A549 (cell line): Measurements from ENCODE around the gene STAMBPL1. TPM values are rescaled to one million over a fixed set of nuclear protein-coding genes. Genes with fewer than 3 reads are reported as not detected.
A peak's percentile ranks its signal among the peaks of the same experiment; 100 is the strongest.
"Not testable (repeated sequence)": the region's sequence is repeated elsewhere in the genome, so short reads cannot be mapped to it uniquely, and the experiment has no call there.

Experiments
- ATAC-seq, 2 experiments: fragments of 200-7000 bp in 1 of 2; fragments of >200 bp in 1 of 2; cut with Nextera tagmentation in 1 of 2; cut with Tn5 transposase in 1 of 2; 3 replicates each; pipeline versions ENCODE4 v1.8.0 to v1.9.1; 2018 to 2020; ENCODE audit warnings: mild to moderate bottlenecking in 1 of 2, moderate library complexity in 1 of 2
- CTCF ChIA-PET: fragments of 300-600 bp; sonication (Branson Sonifier 250); formaldehyde crosslinking; extraction: SDS; loops from one replicate; lab custom pipeline; 2021; ENCODE audit warnings: antibody characterized with exemption, inconsistent platforms; lab: Yijun Ruan, JAX
- POLR2A ChIA-PET: fragments of 350-600 bp; formaldehyde crosslinking; extraction: SDS; loops from one replicate; lab custom pipeline; 2021; ENCODE audit warnings: antibody characterized with exemption, inconsistent platforms; lab: Yijun Ruan, JAX
- DNase-seq, 2 experiments: peaks; one replicate each; pipeline versions ENCODE4 v3.0.0 to v3.0.0-alpha.2; 2011 to 2016; ENCODE audit warnings: low read depth in 1 of 2, low spot score in 1 of 2
- FAIRE-seq: peaks from 2 replicates; lab custom pipeline; 2011; peaks lifted over from hg19 to GRCh38; lab: Jason Lieb, UNC
- H3K27ac ChIP-seq, 2 experiments: fragments of >200 bp; sonication (Bioruptor Twin); formaldehyde crosslinking; 3 replicates each; pipeline ENCODE4 v1.5.1; 2016 to 2017
- H3K4me1 ChIP-seq: fragments of >200 bp; sonication (Bioruptor Twin); formaldehyde crosslinking; 3 replicates; pipeline ENCODE4 v1.6.1; 2016
- H3K4me2 ChIP-seq: fragments of >200 bp; sonication (Bioruptor Twin); formaldehyde crosslinking; 3 replicates; pipeline ENCODE4 v1.6.1; 2016
- H3K4me3 ChIP-seq: fragments of >200 bp; sonication (Bioruptor Twin); formaldehyde crosslinking; 3 replicates; pipeline ENCODE4 v1.5.1; 2016
- H3K9me3 ChIP-seq: fragments of >200 bp; sonication (Bioruptor Twin); formaldehyde crosslinking; 3 replicates; pipeline ENCODE4 v1.6.1; 2016
- CEBPB ChIP-seq, 2 experiments: fragments of >200 bp in 1 of 2; sonication (Bioruptor Twin) in 1 of 2; formaldehyde crosslinking in 1 of 2; IDR thresholded peaks; 2 replicates each; pipeline ENCODE4 v1.6.1; 2012 to 2016
- FOSL2 ChIP-seq, 2 experiments: fragments of 450-650 bp in 1 of 2; fragments of >200 bp in 1 of 2; sonication (Bioruptor Twin) in 1 of 2; formaldehyde crosslinking; IDR thresholded peaks; 2 replicates each; pipeline versions ENCODE4 v1.5.0 to v1.6.1; 2016 to 2020; ENCODE audit warnings: mild to moderate bottlenecking in 1 of 2, moderate library complexity in 1 of 2
- GATA3 ChIP-seq: IDR thresholded peaks from 2 replicates; pipeline ENCODE4 v1.6.1; 2012; ENCODE audit warnings: borderline replicate concordance
- HDAC2 ChIP-seq: fragments of 200-600 bp; sonication (generic); IDR thresholded peaks from 2 replicates; pipeline ENCODE4 v1.6.1; 2016
- HEYL ChIP-seq: fragments of 250-450 bp; sonication (Bioruptor Pico); IDR thresholded peaks from 2 replicates; pipeline ENCODE4 v1.8.0; 2021; ENCODE audit warnings: mild to moderate bottlenecking, moderate library complexity
- JUNB ChIP-seq: fragments of >200 bp; sonication (Bioruptor Twin); formaldehyde crosslinking; IDR thresholded peaks from 2 replicates; pipeline ENCODE4 v1.6.1; 2016
- KDM1A ChIP-seq: fragments of 200-600 bp; sonication (generic); IDR thresholded peaks from 2 replicates; pipeline ENCODE4 v1.6.1; 2016; ENCODE audit warnings: low read depth, mild to moderate bottlenecking
- MAFK ChIP-seq: fragments of 450-650 bp; IDR thresholded peaks from 2 replicates; pipeline ENCODE4 v1.6.1; 2014; ENCODE audit not compliant: partially characterized antibody
- MAX ChIP-seq: IDR thresholded peaks from 2 replicates; pipeline ENCODE4 v1.6.1; 2012
- NFE2L2 ChIP-seq: fragments of 150-350 bp; conservative IDR thresholded peaks from 2 replicates; pipeline ENCODE4 v1.6.1; 2014; ENCODE audit warnings: low read length
- POLR2A ChIP-seq: IDR thresholded peaks from 2 replicates; pipeline ENCODE4 v1.6.1; 2012; ENCODE audit warnings: mild to moderate bottlenecking, low read length
- RAD21 ChIP-seq, 2 experiments: fragments of >200 bp in 1 of 2; sonication (Bioruptor Twin) in 1 of 2; formaldehyde crosslinking in 1 of 2; IDR thresholded peaks in 1 of 2; conservative IDR thresholded peaks in 1 of 2; 2 replicates in 1 of 2; 3 replicates in 1 of 2; pipeline ENCODE4 v1.6.1; 2012 to 2018; ENCODE audit warnings: inconsistent platforms in 1 of 2
- RARB ChIP-seq: fragments of 250-450 bp; sonication (Bioruptor Pico); IDR thresholded peaks from 2 replicates; pipeline ENCODE4 v1.8.0; 2021; ENCODE audit warnings: mild to moderate bottlenecking, moderate library complexity
- RNF2 ChIP-seq: fragments of 200-600 bp; sonication (generic); IDR thresholded peaks from 2 replicates; pipeline ENCODE4 v1.6.1; 2016; ENCODE audit warnings: low read depth, mild to moderate bottlenecking, antibody characterized with exemption, moderate library complexity, borderline replicate concordance
- SREBF2 ChIP-seq: fragments of 450-650 bp; IDR thresholded peaks from 2 replicates; pipeline ENCODE4 v1.6.1; 2014; ENCODE audit warnings: mild to moderate bottlenecking, moderate library complexity
- ZFP36 ChIP-seq: fragments of 450-650 bp; IDR thresholded peaks from 2 replicates; pipeline ENCODE4 v1.6.1; 2014; ENCODE audit warnings: borderline replicate concordance; ENCODE audit not compliant: partially characterized antibody
- ZNF302 ChIP-seq: fragments of 250-450 bp; sonication (Bioruptor Pico); IDR thresholded peaks from 2 replicates; pipeline ENCODE4 v1.9.0; 2021; ENCODE audit warnings: inconsistent platforms, mild to moderate bottlenecking, moderate library complexity
- ZSCAN20 ChIP-seq: fragments of 250-450 bp; sonication (Bioruptor Pico); IDR thresholded peaks from 2 replicates; pipeline ENCODE4 v1.8.0; 2022; ENCODE audit warnings: mild to moderate bottlenecking, moderate library complexity
- WGBS: methylation state at CpG from one replicate; pipeline ENCODE4 v1.1.6; 2017; ENCODE audit errors: missing lambda C conversion rate; 5-methylcytosine and 5-hydroxymethylcytosine counted together
- polyA plus RNA-seq, 4 experiments: library from polyadenylated mRNA; depleted of rRNA in 3 of 4; stranded (reverse); fragments of >200 nt; fragmentation: RNase III in 1 of 4; extraction: RNeasy Plus Mini Kit Qiagen cat#74134 plus additional on column Dnase treatment in 1 of 4; gene quantifications; 2 replicates in 3 of 4; 3 replicates in 1 of 4; pipeline ENCODE4 v1.2.3, GENCODE V29; 2011 to 2017
- TF ChIP-seq, protein P1 (sequence below): fragments of 150-350 bp; IDR thresholded peaks from 2 replicates; pipeline ENCODE4 v1.6.1; 2014; ENCODE audit warnings: low read depth, mild to moderate bottlenecking, low read length
- TF ChIP-seq, protein P2 (sequence below): fragments of 200-600 bp; sonication (generic); IDR thresholded peaks from 2 replicates; pipeline ENCODE4 v1.6.1; 2016; ENCODE audit warnings: antibody characterized with exemption, mild to moderate bottlenecking, moderate library complexity

Gene STAMBPL1
- polyA plus RNA-seq, 2 of the 4 experiments (the other 2 are of a cell fraction) = 29.0 to 32.1 TPM

DNA sequence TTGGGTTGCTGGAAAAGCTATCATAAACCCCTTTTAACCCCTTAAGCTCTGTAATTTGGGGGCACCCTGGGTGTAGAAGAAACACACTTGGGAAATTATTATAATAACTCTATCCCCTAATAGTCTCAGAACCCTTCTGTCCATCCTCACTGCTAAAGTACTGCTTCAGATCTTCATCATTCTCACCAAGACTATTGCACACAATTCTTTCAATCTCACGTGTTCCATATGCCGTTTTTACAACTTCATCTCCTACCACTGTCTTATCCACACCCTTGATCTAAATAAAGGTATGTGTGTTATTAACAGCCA lies 44.2 kb upstream of the STAMBPL1 start:
- FAIRE-seq = peak; percentile 73
- ATAC-seq = peak; percentile 39 to 54; a peak in 5 of 6 replicates
- TF ChIP-seq, protein P1, sequence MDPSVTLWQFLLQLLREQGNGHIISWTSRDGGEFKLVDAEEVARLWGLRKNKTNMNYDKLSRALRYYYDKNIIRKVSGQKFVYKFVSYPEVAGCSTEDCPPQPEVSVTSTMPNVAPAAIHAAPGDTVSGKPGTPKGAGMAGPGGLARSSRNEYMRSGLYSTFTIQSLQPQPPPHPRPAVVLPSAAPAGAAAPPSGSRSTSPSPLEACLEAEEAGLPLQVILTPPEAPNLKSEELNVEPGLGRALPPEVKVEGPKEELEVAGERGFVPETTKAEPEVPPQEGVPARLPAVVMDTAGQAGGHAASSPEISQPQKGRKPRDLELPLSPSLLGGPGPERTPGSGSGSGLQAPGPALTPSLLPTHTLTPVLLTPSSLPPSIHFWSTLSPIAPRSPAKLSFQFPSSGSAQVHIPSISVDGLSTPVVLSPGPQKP = no peak
- TF ChIP-seq ZNF302 (CRISPR knock-in tag) = no peak
- TF ChIP-seq NFE2L2 = no peak
- TF ChIP-seq SREBF2 = no peak
- no peak for TF ChIP-seq ZSCAN20 (CRISPR knock-in tag)
- TF ChIP-seq GATA3 = no peak
- TF ChIP-seq RAD21 (conservative IDR thresholded peaks at IDR 0.05 in 1 of 2, IDR thresholded peaks at IDR 0.05 in 1 of 2) = no peak
- TF ChIP-seq, protein P2, sequence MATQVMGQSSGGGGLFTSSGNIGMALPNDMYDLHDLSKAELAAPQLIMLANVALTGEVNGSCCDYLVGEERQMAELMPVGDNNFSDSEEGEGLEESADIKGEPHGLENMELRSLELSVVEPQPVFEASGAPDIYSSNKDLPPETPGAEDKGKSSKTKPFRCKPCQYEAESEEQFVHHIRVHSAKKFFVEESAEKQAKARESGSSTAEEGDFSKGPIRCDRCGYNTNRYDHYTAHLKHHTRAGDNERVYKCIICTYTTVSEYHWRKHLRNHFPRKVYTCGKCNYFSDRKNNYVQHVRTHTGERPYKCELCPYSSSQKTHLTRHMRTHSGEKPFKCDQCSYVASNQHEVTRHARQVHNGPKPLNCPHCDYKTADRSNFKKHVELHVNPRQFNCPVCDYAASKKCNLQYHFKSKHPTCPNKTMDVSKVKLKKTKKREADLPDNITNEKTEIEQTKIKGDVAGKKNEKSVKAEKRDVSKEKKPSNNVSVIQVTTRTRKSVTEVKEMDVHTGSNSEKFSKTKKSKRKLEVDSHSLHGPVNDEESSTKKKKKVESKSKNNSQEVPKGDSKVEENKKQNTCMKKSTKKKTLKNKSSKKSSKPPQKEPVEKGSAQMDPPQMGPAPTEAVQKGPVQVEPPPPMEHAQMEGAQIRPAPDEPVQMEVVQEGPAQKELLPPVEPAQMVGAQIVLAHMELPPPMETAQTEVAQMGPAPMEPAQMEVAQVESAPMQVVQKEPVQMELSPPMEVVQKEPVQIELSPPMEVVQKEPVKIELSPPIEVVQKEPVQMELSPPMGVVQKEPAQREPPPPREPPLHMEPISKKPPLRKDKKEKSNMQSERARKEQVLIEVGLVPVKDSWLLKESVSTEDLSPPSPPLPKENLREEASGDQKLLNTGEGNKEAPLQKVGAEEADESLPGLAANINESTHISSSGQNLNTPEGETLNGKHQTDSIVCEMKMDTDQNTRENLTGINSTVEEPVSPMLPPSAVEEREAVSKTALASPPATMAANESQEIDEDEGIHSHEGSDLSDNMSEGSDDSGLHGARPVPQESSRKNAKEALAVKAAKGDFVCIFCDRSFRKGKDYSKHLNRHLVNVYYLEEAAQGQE = no peak
- no peak for TF ChIP-seq RNF2
- no peak for TF ChIP-seq JUNB
- TF ChIP-seq RARB (CRISPR knock-in tag) = no peak
- no peak for TF ChIP-seq FOSL2 (IDR thresholded peaks at IDR 0.05)
- TF ChIP-seq FOSL2 (CRISPR knock-in tag; IDR thresholded peaks at IDR 0.05) = no peak
- no peak for TF ChIP-seq MAFK
- TF ChIP-seq KDM1A = no peak
- no peak for TF ChIP-seq ZFP36
- TF ChIP-seq HEYL (CRISPR knock-in tag) = no peak
- TF ChIP-seq HDAC2 = no peak
- no peak for TF ChIP-seq MAX
- TF ChIP-seq POLR2A = no peak
- TF ChIP-seq CEBPB (IDR thresholded peaks at IDR 0.05) = no peak

GRCh38 chr10:88837632-88838031 lies 42.4 kb upstream of the STAMBPL1 start:
- CTCF ChIA-PET = interaction anchor here (1.1 to 18.3 kb wide), 13 partner anchors 8 to 376 kb away, joined by 3 to 397 read pairs (median 47); partner anchors contain the start of genes ANKRD22 and STAMBPL1
- H3K9me3 ChIP-seq, FAIRE-seq, H3K4me3 ChIP-seq, POLR2A ChIA-PET, ATAC-seq, H3K4me2 ChIP-seq, DNase-seq, H3K27ac ChIP-seq: not testable (repeated sequence)
- peaks cover 20% of the 10 kb centered on the region for H3K4me1 ChIP-seq

More for the DNA sequence above, 44.2 kb upstream of the STAMBPL1 start:
- ChIA-PET POLR2A (interaction anchor here (1.1 to 1.9 kb wide), 2 partner anchors 44 to 97 kb away, joined by 5 read pairs; partner anchors contain the start of gene STAMBPL1), CTCF (interaction anchor here (0.6 to 18.3 kb wide), 73 partner anchors 10 to 396 kb away, joined by 3 to 397 read pairs (median 5); partner anchors contain the start of genes ANKRD22, CH25H, FAS and STAMBPL1)
- Histone ChIP-seq H3K4me1 (peaks cover 19% of the 10 kb centered on the region), H3K4me3 (no peak overlapping the region), H3K9me3 (no peaks in the 10 kb centered on the region), H3K4me2 (no peak overlapping the region), H3K27ac (0 out of 6 replicates have a peak overlapping the region, but pooled peaks of 1 of the 2 experiments have one; percentile 25)
- no peak for DNase-seq
- 0% methylated on average over 2 of the region's 2 CpGs for WGBS
